ENCODE results near the gene ADK.

ADK gene

GRCh38 chr10:74541375-74541774 lies 390.4 kb downstream of the ADK start:
- no peak for DNase-seq (ENCODE audit: low read depth)
- H3K4me3 ChIP-seq (ENCODE audit: low read length), result no peak overlapping the region
- no peak for TF ChIP-seq CTCF (conservative IDR thresholded peaks at IDR 0.05; ENCODE audit: low read length)

GRCh38 chr10:74542077-74542476 lies 391.1 kb downstream of the ADK start:
- no peak overlapping the region for H3K4me3 ChIP-seq (ENCODE audit: low read length)
- TF ChIP-seq CTCF (conservative IDR thresholded peaks at IDR 0.05; ENCODE audit: low read length), result no peak
- peak; percentile 94 for DNase-seq (ENCODE audit: low read depth)

GRCh38 chr10:74543276-74543675 lies 392.3 kb downstream of the ADK start:
- TF ChIP-seq CTCF (conservative IDR thresholded peaks at IDR 0.05; ENCODE audit: low read length), result no peak
- no peak overlapping the region for H3K4me3 ChIP-seq (ENCODE audit: low read length)
- peak; percentile 57 for DNase-seq (ENCODE audit: low read depth)

GRCh38 chr10:74544106-74544505 lies 393.1 kb downstream of the ADK start:
- no peak for TF ChIP-seq CTCF (conservative IDR thresholded peaks at IDR 0.05; ENCODE audit: low read length)
- H3K4me3 ChIP-seq (ENCODE audit: low read length), result no peak overlapping the region
- DNase-seq (ENCODE audit: low read depth), result peak; percentile 15

GRCh38 chr10:74548676-74549075 lies 397.7 kb downstream of the ADK start:
- no peak for DNase-seq (ENCODE audit: low read depth)
- no peak overlapping the region for H3K4me3 ChIP-seq (ENCODE audit: low read length)
- no peak for TF ChIP-seq CTCF (conservative IDR thresholded peaks at IDR 0.05; ENCODE audit: low read length)

GRCh38 chr10:74556072-74556705 lies 405.2 kb downstream of the ADK start:
- H3K4me3 ChIP-seq (ENCODE audit: low read length), result no peak overlapping the region
- TF ChIP-seq CTCF (conservative IDR thresholded peaks at IDR 0.05; ENCODE audit: low read length), result no peak
- DNase-seq (ENCODE audit: low read depth), result no peak

GRCh38 chr10:74557098-74557497 lies 406.1 kb downstream of the ADK start:
- TF ChIP-seq CTCF (conservative IDR thresholded peaks at IDR 0.05; ENCODE audit: low read length), result no peak
- no peak overlapping the region for H3K4me3 ChIP-seq (ENCODE audit: low read length)
- no peak for DNase-seq (ENCODE audit: low read depth)

Measured in AG10803 (cell line).